GM12865 (cell line): Measurements from ENCODE around the gene CAMK2B.

Experiments used
- DNase-seq: peaks from one replicate; pipeline ENCODE4 v3.0.0; 2010; ENCODE audit warnings: low read depth
- H3K4me3 ChIP-seq: 2 replicates; pipeline ENCODE4 v1.5.1; 2011; ENCODE audit warnings: mild to moderate bottlenecking, low read depth, low read length, control low read depth
- TF ChIP-seq, protein P1 (sequence below): IDR thresholded peaks from 2 replicates; pipeline ENCODE4 v1.5.1; 2011; ENCODE audit warnings: low read length, control low read depth, low read depth, inconsistent platforms; ENCODE audit not compliant: insufficient read depth; ENCODE audit errors: missing control alignments

Gene CAMK2B

GRCh38 chr7:44274623-44274975, 50.8 kb downstream of the CAMK2B start:
- TF ChIP-seq, protein P1, sequence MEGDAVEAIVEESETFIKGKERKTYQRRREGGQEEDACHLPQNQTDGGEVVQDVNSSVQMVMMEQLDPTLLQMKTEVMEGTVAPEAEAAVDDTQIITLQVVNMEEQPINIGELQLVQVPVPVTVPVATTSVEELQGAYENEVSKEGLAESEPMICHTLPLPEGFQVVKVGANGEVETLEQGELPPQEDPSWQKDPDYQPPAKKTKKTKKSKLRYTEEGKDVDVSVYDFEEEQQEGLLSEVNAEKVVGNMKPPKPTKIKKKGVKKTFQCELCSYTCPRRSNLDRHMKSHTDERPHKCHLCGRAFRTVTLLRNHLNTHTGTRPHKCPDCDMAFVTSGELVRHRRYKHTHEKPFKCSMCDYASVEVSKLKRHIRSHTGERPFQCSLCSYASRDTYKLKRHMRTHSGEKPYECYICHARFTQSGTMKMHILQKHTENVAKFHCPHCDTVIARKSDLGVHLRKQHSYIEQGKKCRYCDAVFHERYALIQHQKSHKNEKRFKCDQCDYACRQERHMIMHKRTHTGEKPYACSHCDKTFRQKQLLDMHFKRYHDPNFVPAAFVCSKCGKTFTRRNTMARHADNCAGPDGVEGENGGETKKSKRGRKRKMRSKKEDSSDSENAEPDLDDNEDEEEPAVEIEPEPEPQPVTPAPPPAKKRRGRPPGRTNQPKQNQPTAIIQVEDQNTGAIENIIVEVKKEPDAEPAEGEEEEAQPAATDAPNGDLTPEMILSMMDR, result no peak
- H3K4me3 ChIP-seq, result no peak overlapping the region
- no peak for DNase-seq

DNA sequence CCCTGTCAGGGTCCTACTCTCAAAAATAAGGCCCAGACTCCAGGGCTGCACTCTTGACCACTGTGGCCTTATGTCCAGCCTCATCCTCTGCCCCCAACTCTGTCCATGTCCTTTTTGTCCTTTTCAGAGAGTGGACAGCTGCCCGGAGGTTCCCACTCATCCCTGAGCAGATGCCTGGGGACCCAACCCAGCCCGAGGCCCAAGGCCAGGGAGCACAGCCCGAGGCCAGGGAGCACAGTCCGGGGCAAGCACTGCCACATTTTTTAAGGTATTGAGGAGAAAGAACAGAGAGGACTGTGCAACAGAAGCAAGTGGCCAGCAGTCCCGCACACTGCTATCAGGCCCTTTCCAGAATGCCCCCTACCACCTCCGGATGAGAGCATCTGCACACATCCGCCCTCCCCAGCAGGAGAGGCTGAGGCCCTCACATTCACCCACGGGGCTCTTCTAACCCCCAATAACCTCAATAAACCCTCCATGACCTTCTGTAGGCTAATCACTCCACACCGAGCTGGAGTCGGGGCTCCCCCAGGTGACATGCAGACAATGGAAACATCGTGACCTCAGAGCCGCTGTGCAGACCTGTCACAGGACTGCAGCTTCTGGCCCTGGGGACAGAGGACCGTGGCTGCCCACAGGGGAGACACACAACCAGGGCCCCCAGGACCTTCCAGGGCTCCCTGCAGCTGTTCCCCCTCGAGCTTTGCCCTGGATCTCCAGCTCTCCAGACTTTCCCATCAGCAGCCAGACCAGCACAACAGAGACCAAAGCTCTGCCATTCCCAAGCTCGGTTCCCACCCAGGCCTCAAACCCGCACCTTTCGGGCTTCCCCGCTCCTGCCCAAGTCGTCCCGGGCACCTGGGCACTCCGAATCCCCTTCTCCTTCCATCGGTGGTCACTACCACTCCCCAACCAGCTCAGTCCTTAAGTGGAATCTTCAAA, 51.4 kb downstream of the CAMK2B start:
- TF ChIP-seq, protein P1, result no peak
- DNase-seq, result no peak
- no peak overlapping the region for H3K4me3 ChIP-seq

- no peak for DNase-seq
- no peak overlapping the region for H3K4me3 ChIP-seq
- TF ChIP-seq, protein P1, result no peak
Observed at GRCh38 chr7:44272981-44273380, 52.4 kb downstream of the CAMK2B start.

DNA sequence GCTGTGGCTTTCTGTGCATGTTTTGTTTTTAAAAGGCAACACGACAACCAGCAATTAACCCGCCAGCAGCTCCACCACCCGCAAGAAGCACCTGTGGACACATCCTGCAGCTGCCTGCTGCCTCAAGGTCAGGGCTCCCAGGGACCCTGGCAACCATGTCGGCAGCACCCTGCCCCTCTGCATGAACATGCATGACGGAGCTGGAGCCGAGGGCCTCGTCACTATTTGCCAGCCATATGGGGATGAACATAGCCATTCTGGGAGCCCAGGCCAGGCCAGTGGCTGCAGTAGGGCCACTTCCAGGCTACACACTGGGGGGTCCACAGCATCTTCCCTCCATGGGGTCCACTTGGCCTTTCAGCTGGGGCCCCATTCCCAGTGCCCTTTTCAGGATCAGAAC, 52.9 kb downstream of the CAMK2B start:
- TF ChIP-seq, protein P1, result no peak
- no peak overlapping the region for H3K4me3 ChIP-seq
- no peak for DNase-seq

- no peak for DNase-seq
- no peak overlapping the region for H3K4me3 ChIP-seq
- TF ChIP-seq, protein P1, result no peak
Observed at GRCh38 chr7:44269943-44270493, 55.4 kb downstream of the CAMK2B start.

- H3K4me3 ChIP-seq, result no peak overlapping the region
- TF ChIP-seq, protein P1, result no peak
- no peak for DNase-seq
Observed at GRCh38 chr7:44269417-44269816, 56.0 kb downstream of the CAMK2B start.

- no peak overlapping the region for H3K4me3 ChIP-seq
- TF ChIP-seq, protein P1, result no peak
- DNase-seq, result no peak
Observed at GRCh38 chr7:44268671-44269070, 56.7 kb downstream of the CAMK2B start.
